Measurements from ENCODE around the gene PRDM11.

- no peak for TF ChIP-seq CTCF (conservative IDR thresholded peaks at IDR 0.05)
- TF ChIP-seq EZH2 (IDR thresholded peaks at IDR 0.05; ENCODE audit: low read depth): no peak
Observed at GRCh38 chr11:45239733-45240132, 93.3 kb downstream of the PRDM11 start.

Data from PC-9 (cell line).